MM.1S (cell line): ENCODE results near the gene REXO4.

Experiments
- DNase-seq: peaks from one replicate; pipeline ENCODE4 v3.0.0-alpha.2; 2015
- H2AFZ ChIP-seq: fragments of 300-600 bp; sonication (generic); 2 replicates; pipeline ENCODE4 v1.6.0; 2016; ENCODE audit warnings: antibody characterized with exemption, low read length
- H3F3A ChIP-seq: fragments of 300-600 bp; sonication (generic); 2 replicates; pipeline ENCODE4 v1.6.1; 2016; ENCODE audit warnings: mild to moderate bottlenecking, antibody characterized with exemption, low read length, moderate library complexity, mixed read lengths; ENCODE audit not compliant: insufficient read depth
- H3K27ac ChIP-seq: fragments of 300-600 bp; sonication (generic); 2 replicates; pipeline ENCODE4 v1.5.1; 2016; ENCODE audit warnings: mild to moderate bottlenecking, low read length
- H3K27me3 ChIP-seq: fragments of 300-600 bp; sonication (generic); replicated peaks from 2 replicates; pipeline ENCODE4 v1.6.0; 2016; ENCODE audit warnings: low read length; ENCODE audit not compliant: insufficient read depth
- H3K36me3 ChIP-seq: fragments of 300-600 bp; sonication (generic); replicated peaks from 2 replicates; pipeline ENCODE4 v1.6.1; 2016; ENCODE audit warnings: mild to moderate bottlenecking, low read length, mixed read lengths; ENCODE audit not compliant: insufficient read depth
- H3K4me1 ChIP-seq: fragments of 300-600 bp; sonication (generic); 2 replicates; pipeline ENCODE4 v1.6.1; 2016; ENCODE audit warnings: low read length, mixed read lengths
- H3K4me2 ChIP-seq: fragments of 300-600 bp; sonication (generic); 2 replicates; pipeline ENCODE4 v1.6.0; 2016; ENCODE audit warnings: low read depth, low read length
- H3K4me3 ChIP-seq: fragments of 300-600 bp; sonication (generic); 2 replicates; pipeline ENCODE4 v1.5.1; 2016; ENCODE audit warnings: low read length, mixed read lengths
- H3K79me2 ChIP-seq: fragments of 300-600 bp; sonication (generic); 2 replicates; pipeline ENCODE4 v1.6.1; 2016; ENCODE audit warnings: mixed run types, low read length, mixed read lengths
- H3K9ac ChIP-seq: fragments of 300-600 bp; sonication (generic); 2 replicates; pipeline ENCODE4 v1.6.1; 2016; ENCODE audit warnings: low read length, mixed read lengths
- H3K9me2 ChIP-seq: fragments of 300-600 bp; sonication (generic); replicated peaks from 2 replicates; pipeline ENCODE4 v1.6.1; 2016; ENCODE audit warnings: mild to moderate bottlenecking, low read length, mixed read lengths; ENCODE audit not compliant: insufficient read depth
- H3K9me3 ChIP-seq: fragments of 300-600 bp; sonication (generic); replicated peaks from 2 replicates; pipeline ENCODE4 v1.6.1; 2016; ENCODE audit warnings: mild to moderate bottlenecking, low read length, mixed read lengths; ENCODE audit not compliant: insufficient read depth
- H4K20me1 ChIP-seq: fragments of 300-600 bp; sonication (generic); 2 replicates; pipeline ENCODE4 v1.6.1; 2016; ENCODE audit warnings: mild to moderate bottlenecking, low read length, moderate library complexity, mixed read lengths; ENCODE audit not compliant: insufficient read depth
- EZH2 ChIP-seq: fragments of 300-600 bp; sonication (generic); optimal IDR thresholded peaks from 2 replicates; pipeline ENCODE3; 2017; ENCODE audit warnings: low read depth, mild to moderate bottlenecking, antibody characterized with exemption, low read length, mixed read lengths
- EZH2phosphoT487 ChIP-seq: fragments of 300-600 bp; sonication (generic); IDR thresholded peaks from 2 replicates; pipeline ENCODE4 v1.6.1; 2018; ENCODE audit warnings: antibody characterized with exemption, low read length
- TF ChIP-seq, protein P1 (sequence below): fragments of 300-600 bp; sonication (generic); IDR thresholded peaks from 2 replicates; pipeline ENCODE4 v1.5.1; 2016; ENCODE audit warnings: antibody characterized with exemption, low read length, mixed read lengths

The REXO4 gene

DNA sequence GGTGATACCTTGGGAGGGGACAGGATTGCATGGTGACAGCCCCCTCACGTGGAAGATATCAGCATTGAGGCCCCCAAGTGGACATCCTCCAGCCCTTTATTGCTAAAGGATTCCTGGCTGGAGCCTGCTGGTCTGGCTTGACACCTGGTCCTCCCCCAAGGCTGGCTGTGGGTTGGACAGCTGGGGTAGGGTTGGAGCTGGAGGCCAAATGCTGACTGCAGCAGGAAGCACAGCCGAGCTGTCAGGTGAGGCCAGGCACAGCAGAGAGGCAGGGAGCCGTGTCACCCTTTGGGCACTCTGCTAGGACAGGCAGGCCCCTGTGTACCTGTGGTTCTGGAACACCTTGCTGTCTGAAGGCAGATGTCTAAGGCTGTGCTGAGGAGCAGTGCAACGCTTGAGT is 44.2 kb upstream of the REXO4 start:
- peak; percentile 31 for DNase-seq
- H3K27me3 ChIP-seq, result peaks cover 40% of the 10 kb centered on the region

DNA sequence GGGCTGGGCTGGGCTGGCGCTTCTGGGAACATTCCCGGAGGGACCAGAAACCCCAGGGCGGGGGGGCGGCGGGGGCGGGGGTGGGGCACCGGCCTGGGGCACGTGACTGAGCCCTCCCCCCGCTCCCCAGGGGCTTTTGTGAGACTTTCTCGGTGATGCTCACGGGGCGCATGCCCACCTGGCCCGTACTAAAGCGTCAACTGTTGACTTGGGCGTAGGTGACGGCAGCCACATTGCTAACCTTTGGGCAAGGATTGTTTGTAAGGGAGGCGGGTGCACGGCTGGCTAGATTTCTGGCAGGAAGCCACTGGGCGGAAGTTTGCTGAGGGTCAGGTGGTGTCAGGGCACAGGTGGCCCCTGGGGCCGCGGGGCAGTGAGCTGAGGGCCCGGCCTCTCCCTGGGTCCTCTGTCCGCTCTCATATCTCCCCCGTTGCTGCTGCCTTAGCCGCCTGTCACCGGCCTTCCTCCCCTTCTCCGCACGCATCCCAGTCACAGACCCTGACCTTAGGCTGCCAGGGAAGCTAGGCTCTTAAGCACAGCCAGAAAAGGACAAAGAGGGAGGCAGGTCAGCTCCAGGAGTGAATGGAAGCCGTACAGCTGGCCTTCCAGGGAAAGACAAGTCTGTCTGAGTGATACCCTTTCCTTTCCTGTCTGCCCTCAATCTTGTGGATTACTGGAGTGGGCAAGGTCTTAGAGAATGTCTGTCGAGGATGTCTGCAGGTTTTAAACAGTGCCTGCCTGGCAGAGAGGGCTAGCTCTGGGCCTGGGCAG is 42.8 kb upstream of the REXO4 start:
- H3K9ac ChIP-seq, result peak overlapping the region; percentile 85; the same call in 1 of the 2 replicates
- H3K9me3 ChIP-seq, result no peaks in the 10 kb centered on the region
- TF ChIP-seq, protein P1, sequence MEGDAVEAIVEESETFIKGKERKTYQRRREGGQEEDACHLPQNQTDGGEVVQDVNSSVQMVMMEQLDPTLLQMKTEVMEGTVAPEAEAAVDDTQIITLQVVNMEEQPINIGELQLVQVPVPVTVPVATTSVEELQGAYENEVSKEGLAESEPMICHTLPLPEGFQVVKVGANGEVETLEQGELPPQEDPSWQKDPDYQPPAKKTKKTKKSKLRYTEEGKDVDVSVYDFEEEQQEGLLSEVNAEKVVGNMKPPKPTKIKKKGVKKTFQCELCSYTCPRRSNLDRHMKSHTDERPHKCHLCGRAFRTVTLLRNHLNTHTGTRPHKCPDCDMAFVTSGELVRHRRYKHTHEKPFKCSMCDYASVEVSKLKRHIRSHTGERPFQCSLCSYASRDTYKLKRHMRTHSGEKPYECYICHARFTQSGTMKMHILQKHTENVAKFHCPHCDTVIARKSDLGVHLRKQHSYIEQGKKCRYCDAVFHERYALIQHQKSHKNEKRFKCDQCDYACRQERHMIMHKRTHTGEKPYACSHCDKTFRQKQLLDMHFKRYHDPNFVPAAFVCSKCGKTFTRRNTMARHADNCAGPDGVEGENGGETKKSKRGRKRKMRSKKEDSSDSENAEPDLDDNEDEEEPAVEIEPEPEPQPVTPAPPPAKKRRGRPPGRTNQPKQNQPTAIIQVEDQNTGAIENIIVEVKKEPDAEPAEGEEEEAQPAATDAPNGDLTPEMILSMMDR, result no peak
- no peaks in the 10 kb centered on the region for H3K36me3 ChIP-seq
- peaks cover 25% of the 10 kb centered on the region for H3K4me1 ChIP-seq
- peak overlapping the region; percentile 70; the same call in 1 of the 2 replicates for H3K27ac ChIP-seq
- no peaks in the 10 kb centered on the region for H3K79me2 ChIP-seq
- H3F3A ChIP-seq, result no peaks in the 10 kb centered on the region
- DNase-seq, result peak; percentile 48
- peak overlapping the region; percentile 71 for H3K4me3 ChIP-seq
- H4K20me1 ChIP-seq, result no peaks in the 10 kb centered on the region
- H3K9me2 ChIP-seq, result no peaks in the 10 kb centered on the region
- H2AFZ ChIP-seq, result peak overlapping the region; percentile 69
- peaks cover 39% of the 10 kb centered on the region for H3K27me3 ChIP-seq
- H3K4me2 ChIP-seq, result peak overlapping the region; percentile 89

More for the DNA sequence above, 44.2 kb upstream of the REXO4 start:
- peak overlapping the region; percentile 21; the same call in 1 of the 2 replicates for H3K4me2 ChIP-seq
- H3F3A ChIP-seq, result no peaks in the 10 kb centered on the region
- no peak overlapping the region for H3K9ac ChIP-seq
- no peak overlapping the region for H3K4me3 ChIP-seq
- no peaks in the 10 kb centered on the region for H3K9me2 ChIP-seq
- H3K36me3 ChIP-seq, result no peaks in the 10 kb centered on the region
- H3K27ac ChIP-seq, result no peak overlapping the region
- H3K79me2 ChIP-seq, result no peaks in the 10 kb centered on the region
- no peak overlapping the region for H2AFZ ChIP-seq
- peaks cover 25% of the 10 kb centered on the region for H3K4me1 ChIP-seq
- no peaks in the 10 kb centered on the region for H4K20me1 ChIP-seq
- H3K9me3 ChIP-seq, result no peaks in the 10 kb centered on the region
- TF ChIP-seq, protein P1, result no peak
- no peak for TF ChIP-seq EZH2
- TF ChIP-seq EZH2phosphoT487, result no peak

- Histone ChIP-seq H3K27me3 (peaks cover 41% of the 10 kb centered on the region), H4K20me1 (no peaks in the 10 kb centered on the region), H3K9ac (peak within 1 kb of the TSS; percentile 85), H3K9me2 (no peaks in the 10 kb centered on the region), H3F3A (no peaks in the 10 kb centered on the region), H3K4me2 (peak within 1 kb of the TSS; percentile 89), H3K9me3 (no peaks in the 10 kb centered on the region), H3K27ac (peak within 1 kb of the TSS; percentile 70; the same call in 1 of the 2 replicates), H2AFZ (peak within 1 kb of the TSS; percentile 95), H3K4me3 (peak within 1 kb of the TSS; percentile 71), H3K4me1 (peaks cover 25% of the 10 kb centered on the region), H3K36me3 (no peaks in the 10 kb centered on the region), H3K79me2 (no peaks in the 10 kb centered on the region)
- peak; percentile 94 for DNase-seq
- TF ChIP-seq, protein P1, result no peak
- TF ChIP-seq EZH2, result no peak
- TF ChIP-seq EZH2phosphoT487, result no peak
These were observed 41.9 kb upstream of the REXO4 start, which contains the start of gene CACFD1 for GRCh38 chr9:133459476-133460404. TSS of gene CACFD1 (plus strand) at chr9:133459978. CDS start at chr9:133460067, 89 bp downstream.
